HepG2 (cell line): ENCODE measurements around the gene TGM2. TPM values are rescaled to one million over a fixed set of nuclear protein-coding genes. Genes with fewer than 3 reads are reported as not detected.

ENCODE experiments used
- ATAC-seq: fragments of 200-7000 bp; cut with Tn5 transposase; 3 replicates; pipeline ENCODE4 v1.9.1; 2020; ENCODE audit warnings: mild to moderate bottlenecking, moderate library complexity
- BruUV-seq: library from RNA; stranded (reverse); fragments of 400-500 nt; replicated peaks from 2 replicates; lab custom pipeline; 2021; lab: Mats Ljungman, UMichigan
- CTCF ChIA-PET: fragments of 300-600 bp; formaldehyde crosslinking; extraction: SDS; loops from one replicate; lab custom pipeline; 2021; ENCODE audit warnings: low total read pairs, inconsistent platforms, low intra/inter-chr PET ratio; lab: Yijun Ruan, JAX
- POLR2A ChIA-PET: fragments of 350-600 bp; sonication (Branson Sonifier 250); formaldehyde crosslinking; loops from one replicate; lab custom pipeline; 2020; ENCODE audit warnings: antibody characterized with exemption, inconsistent platforms; lab: Yijun Ruan, JAX
- DNase-seq: peaks from one replicate; pipeline ENCODE4 v3.0.0-alpha.2; 2015; ENCODE audit warnings: low spot score
- FAIRE-seq: peaks from 3 replicates; lab custom pipeline; 2011; peaks lifted over from hg19 to GRCh38; lab: Jason Lieb, UNC
- H2AFZ ChIP-seq: one replicate; pipeline ENCODE4 v1.6.1; 2011; ENCODE audit warnings: low read length, inconsistent platforms
- H3K27ac ChIP-seq: fragments of 300-600 bp; 3 replicates; pipeline ENCODE4 v1.8.0; 2011; ENCODE audit warnings: mixed run types, mild to moderate bottlenecking, mixed read lengths, low read length, inconsistent platforms; ENCODE audit not compliant: insufficient read depth; ENCODE audit errors: extremely low read length
- H3K27me3 ChIP-seq, 2 experiments: fragments of 200-600 bp in 1 of 2; 2 replicates in 1 of 2; 3 replicates in 1 of 2; pipeline versions ENCODE4 v1.6.0 to v1.8.0; 2011; ENCODE audit warnings: low read length in 2 of 2, mild to moderate bottlenecking in 2 of 2, moderate library complexity in 2 of 2, inconsistent platforms in 1 of 2; ENCODE audit not compliant: insufficient read depth in 2 of 2, control insufficient read depth in 1 of 2
- H3K36me3 ChIP-seq, 2 experiments: fragments of 200-600 bp in 1 of 2; replicated peaks in 1 of 2; 2 replicates in 1 of 2; 3 replicates in 1 of 2; pipeline versions ENCODE4 v1.5.1 to v1.8.0; 2011; ENCODE audit warnings: low read length in 2 of 2, inconsistent platforms in 1 of 2; ENCODE audit not compliant: insufficient read depth in 2 of 2, control insufficient read depth in 1 of 2
- H3K4me1 ChIP-seq: 2 replicates; pipeline ENCODE4 v1.5.1; 2012; ENCODE audit warnings: low read length, inconsistent platforms; ENCODE audit not compliant: insufficient read depth
- H3K4me2 ChIP-seq: 2 replicates; pipeline ENCODE4 v1.6.0; 2011; ENCODE audit warnings: low read depth, low read length, inconsistent platforms
- H3K4me3 ChIP-seq, 3 experiments: fragments of 200-600 bp in 1 of 3; sonication (generic), shearing (Covaris generic) in 1 of 3; replicated peaks in 1 of 3; 2 replicates each; pipeline ENCODE4 v1.5.1; 2011 to 2016; ENCODE audit warnings: low read length in 3 of 3, inconsistent platforms in 2 of 3, low read depth in 2 of 3, mild to moderate bottlenecking in 2 of 3, control low read depth in 1 of 3, mixed read lengths in 1 of 3; ENCODE audit not compliant: insufficient read depth in 1 of 3
- H3K79me2 ChIP-seq: one replicate; pipeline ENCODE4 v1.6.1; 2011; ENCODE audit warnings: low read length, inconsistent platforms; ENCODE audit not compliant: insufficient read depth
- H3K9ac ChIP-seq: 2 replicates; pipeline ENCODE4 v1.6.0; 2011; ENCODE audit warnings: mild to moderate bottlenecking, low read depth, low read length, inconsistent platforms; ENCODE audit not compliant: insufficient read depth
- H3K9me3 ChIP-seq: 2 replicates; pipeline ENCODE4 v1.5.1; 2012; ENCODE audit warnings: mild to moderate bottlenecking, low read length
- H4K20me1 ChIP-seq: 2 replicates; pipeline ENCODE4 v1.6.0; 2011; ENCODE audit warnings: inconsistent platforms, mild to moderate bottlenecking, low read length, moderate library complexity; ENCODE audit not compliant: insufficient read depth
- ARID2 ChIP-seq: sonication (generic); formaldehyde crosslinking; IDR thresholded peaks from 2 replicates; pipeline ENCODE4 v1.8.1; 2022; ENCODE audit warnings: mild to moderate bottlenecking, missing genetic modification reagents, borderline replicate concordance
- CBFB ChIP-seq: sonication (generic); formaldehyde crosslinking; IDR thresholded peaks from 2 replicates; pipeline ENCODE4 v1.4.0; 2020; ENCODE audit warnings: missing genetic modification reagents
- CREM ChIP-seq, 2 experiments: sonication (generic) in 1 of 2; formaldehyde crosslinking in 1 of 2; IDR thresholded peaks; 2 replicates each; pipeline versions ENCODE4 v1.4.0 to v1.6.1; 2016 to 2020; ENCODE audit warnings: antibody characterized with exemption in 1 of 2, mild to moderate bottlenecking in 1 of 2, missing genetic modification reagents in 1 of 2
- DNMT1 ChIP-seq: sonication (generic); formaldehyde crosslinking; IDR thresholded peaks from 2 replicates; pipeline ENCODE4 v1.5.1; 2020; ENCODE audit warnings: mild to moderate bottlenecking, missing genetic modification reagents
- EZH2 ChIP-seq: conservative IDR thresholded peaks from 2 replicates; pipeline ENCODE4 v1.6.1; 2012; ENCODE audit warnings: mild to moderate bottlenecking, low read depth, low read length, moderate library complexity
- FOSL1 ChIP-seq: sonication (generic); formaldehyde crosslinking; IDR thresholded peaks from 2 replicates; pipeline ENCODE4 v1.9.0; 2021; ENCODE audit warnings: missing genetic modification reagents, borderline replicate concordance
- HNRNPLL ChIP-seq: fragments of 200-400 bp; formaldehyde crosslinking; IDR thresholded peaks from 2 replicates; pipeline ENCODE4 v1.6.1; 2017; ENCODE audit warnings: mild to moderate bottlenecking, low read depth, low read length; ENCODE audit not compliant: poor library complexity, severe bottlenecking
- JUN ChIP-seq: sonication (generic); formaldehyde crosslinking; IDR thresholded peaks from 2 replicates; pipeline ENCODE4 v1.4.0; 2020; ENCODE audit warnings: mild to moderate bottlenecking, missing genetic modification reagents
- PAX8 ChIP-seq: sonication (generic); formaldehyde crosslinking; IDR thresholded peaks from 2 replicates; pipeline ENCODE4 v1.8.0; 2022; ENCODE audit warnings: mild to moderate bottlenecking, missing genetic modification reagents, borderline replicate concordance
- POLR2AphosphoS2 ChIP-seq: IDR thresholded peaks from 2 replicates; pipeline ENCODE4 v1.6.1; 2011; ENCODE audit warnings: low read depth, low read length, improper control_type of control experiment
- ZKSCAN8 ChIP-seq: IDR thresholded peaks from 2 replicates; pipeline ENCODE4 v1.6.1; 2016; ENCODE audit warnings: borderline replicate concordance, missing genetic modification reagents, missing compliant biosample characterization
- ZMYM2 ChIP-seq: sonication (generic); formaldehyde crosslinking; IDR thresholded peaks from 2 replicates; pipeline ENCODE4 v1.8.0; 2022; ENCODE audit warnings: mild to moderate bottlenecking, missing genetic modification reagents
- ZNF101 ChIP-seq: sonication (generic); formaldehyde crosslinking; IDR thresholded peaks from 2 replicates; pipeline ENCODE4 v1.4.0; 2020; ENCODE audit warnings: mild to moderate bottlenecking, low read depth, missing genetic modification reagents, borderline replicate concordance
- ZNF282 ChIP-seq: fragments of 450-650 bp; IDR thresholded peaks from 2 replicates; pipeline ENCODE4 v1.6.1; 2018; ENCODE audit not compliant: partially characterized antibody
- ZNF816 ChIP-seq: sonication (generic); formaldehyde crosslinking; IDR thresholded peaks from 2 replicates; pipeline ENCODE4 v1.8.0; 2022; ENCODE audit warnings: missing genetic modification reagents, mild to moderate bottlenecking, borderline replicate concordance
- ZSCAN30 ChIP-seq: sonication (generic); formaldehyde crosslinking; IDR thresholded peaks from 2 replicates; pipeline ENCODE4 v1.5.0; 2020; ENCODE audit warnings: mild to moderate bottlenecking, missing genetic modification reagents
- ZSCAN9 ChIP-seq: IDR thresholded peaks from 2 replicates; pipeline ENCODE4 v1.6.1; 2016; ENCODE audit warnings: borderline replicate concordance
- WGBS: methylation state at CpG from one replicate; pipeline ENCODE4 v1.1.6; 2017; ENCODE audit warnings: low lambda C conversion rate; 5-methylcytosine and 5-hydroxymethylcytosine counted together
- in situ Hi-C: cut with HindIII; loops from 2 replicates; pipeline ENCODE4 v1.10.0; 2017; ENCODE audit warnings: low pct_unique_long_range_greater_than_20kb; ENCODE audit not compliant: extremely low pct_ligation_motif_present
- intact Hi-C: fragments of 100-400 bp; cut with micrococcal nuclease; formaldehyde crosslinking; loops from one replicate; pipeline ENCODE4 v1.10.0; 2022; ENCODE audit not compliant: unreplicated experiment
- polyA plus RNA-seq, 8 experiments: library from polyadenylated mRNA; depleted of rRNA in 3 of 8; stranded (reverse) in 7 of 8; unstranded in 1 of 8; fragments of >200 nt; fragmentation: Illumina TruSeq in 4 of 8; extraction: Trizol in 4 of 8; gene quantifications; 2 replicates each; pipeline versions ENCODE4 v1.2.1 to v1.2.3, GENCODE V29; 2011 to 2016; ENCODE audit warnings: low read depth in 4 of 8, missing spikeins in 1 of 8, mixed read lengths in 1 of 8; ENCODE audit not compliant: insufficient read depth in 1 of 8
- total RNA-seq, 5 experiments: library from RNA; depleted of rRNA; stranded (reverse); fragments of >200 nt; fragmentation: Illumina TruSeq; extraction: Trizol; gene quantifications; 2 replicates each; pipeline ENCODE4 v1.2.3, GENCODE V29; 2016; ENCODE audit warnings: low read depth in 1 of 5
- TF ChIP-seq, protein P1 (sequence below): sonication (generic); formaldehyde crosslinking; IDR thresholded peaks from 2 replicates; pipeline ENCODE4 v1.4.0; 2020; ENCODE audit warnings: mild to moderate bottlenecking, missing genetic modification reagents

Gene TGM2
- total and polyA plus RNA-seq, 2 of the 13 experiments (the other 11 are each of a cell fraction or from before 2014, with no cell fraction given) = 4.2 to 46.4 TPM

DNA sequence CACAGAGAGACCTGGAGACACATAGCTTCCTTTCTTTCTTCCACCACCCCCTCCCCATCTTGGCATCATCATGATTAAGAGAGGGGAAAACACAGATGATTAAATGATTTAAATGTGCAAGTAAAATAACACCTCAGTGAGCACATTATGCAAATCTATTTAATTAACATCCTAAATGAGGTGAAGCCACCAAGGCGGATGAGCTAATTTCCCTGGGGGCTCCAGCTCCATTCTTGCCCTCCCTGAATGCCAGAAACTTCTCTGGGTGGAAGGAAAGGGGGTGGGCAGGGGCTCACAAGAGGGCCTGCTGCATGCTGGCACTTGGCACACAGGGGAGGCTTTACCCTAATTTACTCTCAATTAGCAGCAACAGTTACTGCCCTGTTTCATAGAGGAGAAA, 32.5 kb upstream of the TGM2 start:
- H3K4me3 ChIP-seq = no peak overlapping the region
- no peak for FAIRE-seq
- no peaks in the 10 kb centered on the region for H3K79me2 ChIP-seq
- H3K27me3 ChIP-seq = peaks cover 4 to 13% of the 10 kb centered on the region in 2 experiments; a peak in 4 of 5 replicates
- CTCF ChIA-PET = no interaction called here
- no peak overlapping the region for H3K4me2 ChIP-seq
- H3K9me3 ChIP-seq = no peaks in the 10 kb centered on the region
- ATAC-seq = no peak
- TF ChIP-seq CBFB = no peak
- TF ChIP-seq, protein P1, sequence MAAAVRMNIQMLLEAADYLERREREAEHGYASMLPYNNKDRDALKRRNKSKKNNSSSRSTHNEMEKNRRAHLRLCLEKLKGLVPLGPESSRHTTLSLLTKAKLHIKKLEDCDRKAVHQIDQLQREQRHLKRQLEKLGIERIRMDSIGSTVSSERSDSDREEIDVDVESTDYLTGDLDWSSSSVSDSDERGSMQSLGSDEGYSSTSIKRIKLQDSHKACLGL = no peak
- TF ChIP-seq ZNF101 (CRISPR knock-in tag) = no peak
- TF ChIP-seq HNRNPLL = no peak
- TF ChIP-seq ZNF282 = no peak
- TF ChIP-seq POLR2AphosphoS2 = no peak
- no peak for TF ChIP-seq EZH2
- no peak for TF ChIP-seq ZKSCAN8 (CRISPR knock-in tag)
- no peak for TF ChIP-seq DNMT1 (CRISPR knock-in tag)
- TF ChIP-seq ARID2 (CRISPR knock-in tag) = no peak
- TF ChIP-seq FOSL1 = no peak
- no peak for TF ChIP-seq JUN
- no peak for TF ChIP-seq ZMYM2 (CRISPR knock-in tag)
- no peak for TF ChIP-seq CREM (IDR thresholded peaks at IDR 0.05)
- TF ChIP-seq CREM (CRISPR knock-in tag; IDR thresholded peaks at IDR 0.05) = no peak
- TF ChIP-seq ZNF816 (CRISPR knock-in tag) = no peak
- TF ChIP-seq ZSCAN9 (CRISPR knock-in tag) = no peak
- no peak for TF ChIP-seq PAX8 (CRISPR knock-in tag)
- no peak for TF ChIP-seq ZSCAN30 (CRISPR knock-in tag)
- H4K20me1 ChIP-seq = no peaks in the 10 kb centered on the region
- H3K4me1 ChIP-seq = peaks cover 11% of the 10 kb centered on the region
- intact Hi-C loops = no loop called here
- WGBS = 70% methylated on average over 1 of the region's 1 CpG
- BruUV-seq = no TSS peak
- H3K9ac ChIP-seq = no peak overlapping the region
- H3K27ac ChIP-seq = no peak overlapping the region
- H2AFZ ChIP-seq = no peak overlapping the region
- no peak for DNase-seq
- POLR2A ChIA-PET = no interaction called here
- in situ Hi-C loops = no loop called here
- no peaks in the 10 kb centered on the region for H3K36me3 ChIP-seq
